ENCODE data around the gene CBX1. TPM values are rescaled to one million over a fixed set of nuclear protein-coding genes. Genes with fewer than 3 reads are reported as not detected.

Gene CBX1
- total RNA-seq, 4 donors from 2014 or later = 21.0 to 46.7 (median 24.7) TPM

GRCh38 chr17:48110761-48111160 lies 9.5 kb upstream of the CBX1 start:
- Histone ChIP-seq H3K9me3 (no peaks in the 10 kb centered on the region), H3K27me3 (no peaks in the 10 kb centered on the region), H3K4me3 (no peak overlapping the region), H3K27ac (no peak overlapping the region), H3K4me1 (peaks cover 4 to 43% (median 17%) of the 10 kb centered on the region in 3 donors), H3K36me3 (peaks cover 0 to 47% (median 0%) of the 10 kb centered on the region in 3 donors)
- intact Hi-C loops (cut with DNase I) = no loop called here
- no peak for DNase-seq
- WGBS, 2 donors = 62 to 66% methylated on average over 9 of the region's 9 CpGs
- no peak for TF ChIP-seq POLR2A (IDR thresholded peaks at IDR 0.05)
- TF ChIP-seq, protein P1, sequence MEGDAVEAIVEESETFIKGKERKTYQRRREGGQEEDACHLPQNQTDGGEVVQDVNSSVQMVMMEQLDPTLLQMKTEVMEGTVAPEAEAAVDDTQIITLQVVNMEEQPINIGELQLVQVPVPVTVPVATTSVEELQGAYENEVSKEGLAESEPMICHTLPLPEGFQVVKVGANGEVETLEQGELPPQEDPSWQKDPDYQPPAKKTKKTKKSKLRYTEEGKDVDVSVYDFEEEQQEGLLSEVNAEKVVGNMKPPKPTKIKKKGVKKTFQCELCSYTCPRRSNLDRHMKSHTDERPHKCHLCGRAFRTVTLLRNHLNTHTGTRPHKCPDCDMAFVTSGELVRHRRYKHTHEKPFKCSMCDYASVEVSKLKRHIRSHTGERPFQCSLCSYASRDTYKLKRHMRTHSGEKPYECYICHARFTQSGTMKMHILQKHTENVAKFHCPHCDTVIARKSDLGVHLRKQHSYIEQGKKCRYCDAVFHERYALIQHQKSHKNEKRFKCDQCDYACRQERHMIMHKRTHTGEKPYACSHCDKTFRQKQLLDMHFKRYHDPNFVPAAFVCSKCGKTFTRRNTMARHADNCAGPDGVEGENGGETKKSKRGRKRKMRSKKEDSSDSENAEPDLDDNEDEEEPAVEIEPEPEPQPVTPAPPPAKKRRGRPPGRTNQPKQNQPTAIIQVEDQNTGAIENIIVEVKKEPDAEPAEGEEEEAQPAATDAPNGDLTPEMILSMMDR (IDR thresholded peaks at IDR 0.05) = no peak

DNA sequence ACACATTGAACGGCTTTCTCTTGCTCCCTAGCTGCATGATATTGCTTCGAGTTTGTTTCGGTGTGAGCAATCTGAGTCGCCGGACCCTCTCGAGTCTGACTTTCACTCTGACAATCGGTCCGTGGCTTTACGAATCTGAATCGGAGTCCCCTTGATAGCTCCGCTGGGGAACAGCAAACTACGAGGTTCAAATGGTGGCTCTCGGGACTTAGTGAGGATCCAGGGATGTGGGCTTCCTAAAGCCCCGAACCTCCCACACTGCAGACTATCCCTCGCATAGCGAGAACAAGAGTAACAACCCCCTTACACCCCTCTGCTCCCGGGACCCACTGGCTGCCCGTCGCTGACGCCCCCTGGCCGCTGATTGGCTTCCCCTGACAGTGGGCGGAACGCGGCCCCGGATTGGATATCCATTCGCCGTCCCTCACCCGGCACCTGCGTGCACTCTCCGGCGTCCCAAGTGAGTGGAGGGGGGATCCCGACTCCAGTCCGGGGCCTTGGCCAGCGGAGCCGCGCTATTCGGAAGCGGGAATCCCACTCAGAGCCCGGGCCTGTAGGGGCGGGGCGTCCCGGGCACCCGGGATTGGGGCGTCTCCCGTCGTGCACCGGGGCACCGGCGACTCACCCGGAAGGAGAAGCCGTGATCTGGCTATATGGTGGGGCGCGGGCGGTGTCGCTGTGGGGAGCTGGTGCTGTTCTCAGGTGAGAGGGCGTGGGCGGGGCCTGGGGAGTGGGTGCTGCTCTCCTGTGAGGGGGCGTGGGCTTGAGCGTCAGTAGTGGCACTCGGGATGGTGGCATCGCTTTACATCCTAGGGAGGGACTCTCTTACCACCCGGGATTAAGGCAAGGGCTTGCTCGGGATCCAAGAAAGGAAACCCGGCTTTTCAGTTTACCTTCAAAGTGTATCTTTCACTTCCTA lies 6.1 kb upstream of the CBX1 start, which contains the start of gene SNX11:
SNX11 (plus strand) TSS at position 630 of the 919 bp plus-strand sequence. CDS start 4,278 bp downstream, outside the sequence.
- Histone ChIP-seq H3K36me3 (peaks cover 0 to 13% (median 0%) of the 10 kb centered on the region in 3 donors), H3K27me3 (no peaks in the 10 kb centered on the region), H3K4me3 (peak within 1 kb of the TSS; percentile 58 to 88 (median 78)), H3K9me3 (no peaks in the 10 kb centered on the region), H3K4me1 (peaks cover 4 to 43% (median 17%) of the 10 kb centered on the region in 3 donors), H3K27ac (peak within 1 kb of the TSS; percentile 94 to 97 (median 96))
- intact Hi-C loops (cut with DNase I) = no loop called here
- peak; percentile 69 for DNase-seq
- TF ChIP-seq, protein P1 (IDR thresholded peaks at IDR 0.05) = peak in 3 of 6 experiments; percentile 3 to 30 (median 13)
- peak in 3 of 4 donors; percentile 44 to 71 (median 59) for TF ChIP-seq POLR2A (IDR thresholded peaks at IDR 0.05)
- 0 to 1% methylated on average over 13 to 23 of the region's 64 CpGs for WGBS, 2 donors

DNA sequence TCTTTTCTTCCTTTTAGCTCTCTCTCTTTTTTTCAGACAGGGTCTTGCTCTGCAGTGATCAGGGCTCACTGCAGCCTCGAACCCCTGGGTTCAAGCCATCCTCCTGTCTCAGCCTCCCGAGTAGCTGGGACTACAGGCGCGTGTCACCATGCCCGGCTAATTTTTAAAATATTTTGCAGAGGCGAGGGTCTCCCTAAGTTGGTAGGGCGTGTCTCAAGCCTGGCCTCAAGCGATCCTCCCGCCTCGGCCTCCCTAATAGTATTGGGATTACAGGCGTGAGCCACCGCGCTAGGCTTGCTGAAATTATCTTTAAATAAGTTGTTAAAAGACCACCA lies 5.5 kb upstream of the CBX1 start:
- TF ChIP-seq POLR2A (IDR thresholded peaks at IDR 0.05) = no peak
- TF ChIP-seq, protein P1 (IDR thresholded peaks at IDR 0.05) = no peak
- intact Hi-C loops (cut with DNase I) = no loop called here

DNA sequence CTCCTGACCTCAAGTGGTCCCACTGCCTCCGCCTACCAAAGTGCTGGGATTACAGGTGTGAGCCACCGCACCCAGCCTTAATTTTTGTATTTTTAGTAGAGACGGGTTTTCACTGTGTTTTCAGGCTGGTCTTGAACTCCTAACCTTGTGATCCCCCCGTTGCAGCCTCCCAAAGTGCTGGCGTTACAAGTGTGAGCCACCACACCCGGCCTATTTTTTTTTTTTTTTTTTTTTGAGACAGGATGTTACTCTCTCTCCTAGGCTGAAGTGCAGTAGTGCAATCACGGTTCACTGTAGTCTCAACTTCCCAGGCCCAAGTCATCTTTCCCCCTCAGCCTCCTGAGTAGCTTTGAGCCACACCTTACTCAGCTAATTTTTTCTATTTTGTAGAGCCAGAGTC lies 3.2 kb upstream of the CBX1 start:
- 86 to 87% methylated on average over 6 to 7 of the region's 7 CpGs for WGBS, 2 donors
- no peak for TF ChIP-seq POLR2A (IDR thresholded peaks at IDR 0.05)
- TF ChIP-seq, protein P1 (IDR thresholded peaks at IDR 0.05) = no peak
- Histone ChIP-seq H3K4me3 (no peak overlapping the region), H3K36me3 (no peaks in the 10 kb centered on the region), H3K4me1 (peaks cover 4 to 39% (median 20%) of the 10 kb centered on the region in 3 donors), H3K27ac (no peak overlapping the region), H3K9me3 (no peaks in the 10 kb centered on the region), H3K27me3 (no peaks in the 10 kb centered on the region)
- DNase-seq = no peak
- intact Hi-C loops (cut with DNase I) = no loop called here

More for the DNA sequence above, 5.5 kb upstream of the CBX1 start:
- 33 to 45% methylated on average over 11 to 13 of the region's 13 CpGs for WGBS, 2 donors
- Histone ChIP-seq H3K4me1 (peaks cover 4 to 42% (median 17%) of the 10 kb centered on the region in 3 donors), H3K36me3 (peaks cover 0 to 7% (median 0%) of the 10 kb centered on the region in 3 donors), H3K27ac (peak overlapping the region; percentile 94 to 97 (median 96)), H3K4me3 (peak overlapping the region; percentile 58 to 88 (median 78)), H3K27me3 (no peaks in the 10 kb centered on the region), H3K9me3 (no peaks in the 10 kb centered on the region)
- no peak for DNase-seq

Data from esophagus squamous epithelium (tissue), 5 donors.